Neutrophil (primary cell): ENCODE measurements around the gene ACAD8.

Source experiments
- H3K27ac ChIP-seq: fragments of 200-600 bp; sonication (generic); 2 replicates; pipeline ENCODE4 v1.5.1; 2016; ENCODE audit warnings: mild to moderate bottlenecking, moderate library complexity
- H3K27me3 ChIP-seq: fragments of 200-600 bp; sonication (generic); 2 replicates; pipeline ENCODE4 v1.6.0; 2016; ENCODE audit warnings: mild to moderate bottlenecking
- H3K36me3 ChIP-seq: fragments of 200-600 bp; sonication (generic); 2 replicates; pipeline ENCODE4 v1.5.1; 2017
- H3K4me1 ChIP-seq, 2 experiments: fragments of 200-600 bp in 1 of 2; sonication (generic) in 1 of 2; 1 replicate in 1 of 2; 2 replicates in 1 of 2; pipeline versions ENCODE4 v1.5.1 to v1.6.1; 2013 to 2016; ENCODE audit warnings: low read depth in 1 of 2, low read length in 1 of 2, mild to moderate bottlenecking in 1 of 2, moderate library complexity in 1 of 2; ENCODE audit not compliant: control insufficient read depth in 1 of 2, insufficient read depth in 1 of 2
- H3K4me3 ChIP-seq, 2 experiments: fragments of 200-600 bp in 1 of 2; sonication (generic) in 1 of 2; 1 replicate in 1 of 2; 2 replicates in 1 of 2; pipeline ENCODE4 v1.5.1; 2013 to 2016; ENCODE audit warnings: low read depth in 1 of 2, low read length in 1 of 2, mild to moderate bottlenecking in 1 of 2, moderate library complexity in 1 of 2
- H3K9me3 ChIP-seq: fragments of 200-600 bp; sonication (generic); 2 replicates; pipeline ENCODE4 v1.5.1; 2016
- CTCF ChIP-seq: fragments of 200-600 bp; sonication (generic); IDR thresholded peaks from 2 replicates; pipeline ENCODE4 v1.5.1; 2016; ENCODE audit warnings: antibody characterized with exemption

The ACAD8 gene

GRCh38 chr11:134257101-134257500 is 3.7 kb downstream of the ACAD8 start:
- Histone ChIP-seq H3K27me3 (no peaks in the 10 kb centered on the region), H3K27ac (no peak overlapping the region), H3K4me3 (no peak overlapping the region), H3K9me3 (no peaks in the 10 kb centered on the region), H3K4me1 (peaks cover 46 to 50% of the 10 kb centered on the region in 2 experiments), H3K36me3 (peaks cover 55% of the 10 kb centered on the region)
- TF ChIP-seq CTCF, result no peak

- Histone ChIP-seq H3K27me3 (no peaks in the 10 kb centered on the region), H3K27ac (no peak overlapping the region), H3K4me3 (no peak overlapping the region), H3K4me1 (peaks cover 37 to 40% of the 10 kb centered on the region in 2 experiments), H3K9me3 (no peaks in the 10 kb centered on the region), H3K36me3 (peaks cover 70% of the 10 kb centered on the region)
- TF ChIP-seq CTCF, result no peak
Observed at GRCh38 chr11:134258577-134258976, 5.2 kb downstream of the ACAD8 start.

GRCh38 chr11:134260503-134260902 is 7.1 kb downstream of the ACAD8 start:
- Histone ChIP-seq H3K4me1 (peaks cover 21% of the 10 kb centered on the region in 2 experiments), H3K9me3 (no peaks in the 10 kb centered on the region), H3K36me3 (peaks cover 84% of the 10 kb centered on the region), H3K27ac (no peak overlapping the region), H3K27me3 (no peaks in the 10 kb centered on the region), H3K4me3 (no peak overlapping the region)
- TF ChIP-seq CTCF, result no peak

- no peak overlapping the region for H3K4me3 ChIP-seq
- peaks cover 84% of the 10 kb centered on the region for H3K36me3 ChIP-seq
- no peak overlapping the region for H3K27ac ChIP-seq
- no peak for TF ChIP-seq CTCF
- no peaks in the 10 kb centered on the region for H3K27me3 ChIP-seq
- H3K4me1 ChIP-seq, result peaks cover 16 to 21% of the 10 kb centered on the region in 2 experiments
- no peaks in the 10 kb centered on the region for H3K9me3 ChIP-seq
Observed at GRCh38 chr11:134260983-134261382, 7.6 kb downstream of the ACAD8 start.

- H3K9me3 ChIP-seq, result no peaks in the 10 kb centered on the region
- H3K27ac ChIP-seq, result no peak overlapping the region
- peaks cover 13 to 21% of the 10 kb centered on the region in 2 experiments for H3K4me1 ChIP-seq
- H3K36me3 ChIP-seq, result peaks cover 80% of the 10 kb centered on the region
- no peaks in the 10 kb centered on the region for H3K27me3 ChIP-seq
- H3K4me3 ChIP-seq, result no peak overlapping the region
- TF ChIP-seq CTCF, result peak; percentile 15
Observed at GRCh38 chr11:134261626-134262488, 8.5 kb downstream of the ACAD8 start.
